ENCODE measurements around the gene GALNTL6. TPM values are rescaled to one million over a fixed set of nuclear protein-coding genes. Genes with fewer than 3 reads are reported as not detected.

Gene GALNTL6
- total RNA-seq, 1 experiment from 2014 or later: not detected

- Histone ChIP-seq H3K27ac (ENCODE audit: low read depth, low read length) (no peak overlapping the region), H3K4me3 (replicated peaks in 1 of 2; ENCODE audit: low read depth in 1 of 2, low read length in 2 of 2) (no peak overlapping the region), H3K9me3 (ENCODE audit: control insufficient read depth in 1 of 2, insufficient read depth in 1 of 2, low read depth in 1 of 2, low read length in 2 of 2) (no peaks in the 10 kb centered on the region), H3K4me1 (ENCODE audit: control insufficient read depth in 1 of 2, insufficient read depth in 2 of 2, low read length in 2 of 2) (peaks cover 2 to 20% of the 10 kb centered on the region in 2 experiments; a peak in 3 of 4 replicates), H3K36me3 (ENCODE audit: control insufficient read depth in 1 of 2, insufficient read depth in 2 of 2, low read length in 2 of 2) (no peaks in the 10 kb centered on the region), H3K9ac (ENCODE audit: low read length) (no peak overlapping the region), H3K27me3 (ENCODE audit: insufficient read depth, low read length) (no peaks in the 10 kb centered on the region), H3K79me2 (ENCODE audit: insufficient read depth, low read length) (no peaks in the 10 kb centered on the region), H4K20me1 (ENCODE audit: insufficient read depth) (no peaks in the 10 kb centered on the region), H3K4me2 (ENCODE audit: low read length) (no peak overlapping the region), H2AFZ (ENCODE audit: low read depth, low read length, poor library complexity, severe bottlenecking) (no peak overlapping the region), H3K9me2 (ENCODE audit: insufficient read depth) (no peaks in the 10 kb centered on the region)
- CTCF ChIA-PET: interaction anchor here (0.7 to 2.0 kb wide), 2 partner anchors 18 to 306 kb away, joined by 4 to 9 read pairs; no protein-coding TSS in a partner anchor
- ATAC-seq (no peak), DNase-seq (ENCODE audit: low read depth, low spot score) (no peak)
- intact Hi-C loops (cut with micrococcal nuclease): no loop called here
- POLR2A ChIA-PET: no interaction called here
- no peak for TF ChIP-seq POLR2A (IDR thresholded peaks at IDR 0.05; ENCODE audit: borderline replicate concordance, extremely low read depth, insufficient read depth, insufficient read length)
- TF ChIP-seq YY1 (IDR thresholded peaks at IDR 0.05; ENCODE audit: extremely low read depth, insufficient replicate concordance, low read depth, low read length): no peak
- no peak for TF ChIP-seq ZNF274 (IDR thresholded peaks at IDR 0.05; ENCODE audit: low read depth, low read length)
- TF ChIP-seq MAX (IDR thresholded peaks at IDR 0.05): no peak
- TF ChIP-seq CEBPB (IDR thresholded peaks at IDR 0.05; ENCODE audit: low read depth): no peak
- TF ChIP-seq TCF7L2 (IDR thresholded peaks at IDR 0.05; ENCODE audit: borderline replicate concordance, extremely low read depth, insufficient read depth, insufficient read length): no peak
- no peak for TF ChIP-seq EGR1 (IDR thresholded peaks at IDR 0.05; ENCODE audit: low read depth)
- TF ChIP-seq SIN3A (IDR thresholded peaks at IDR 0.05; ENCODE audit: low read depth): no peak
- RAD21 ChIA-PET (ENCODE audit: low non-redundant PET in 1 of 2, low total read pairs in 2 of 2, uncharacterized antibody in 2 of 2, unreplicated experiment in 2 of 2): no interaction called here
- BruUV-seq (replicated peaks): no TSS peak
Observed at GRCh38 chr4:172995161-172995560, 1182.0 kb downstream of the GALNTL6 start.

GRCh38 chr4:172995704-172996103 is 1182.5 kb downstream of the GALNTL6 start:
- Histone ChIP-seq H3K9me2 (ENCODE audit: insufficient read depth) (no peaks in the 10 kb centered on the region), H3K4me1 (ENCODE audit: control insufficient read depth in 1 of 2, insufficient read depth in 2 of 2, low read length in 2 of 2) (peaks cover 2 to 20% of the 10 kb centered on the region in 2 experiments; a peak in 3 of 4 replicates), H3K79me2 (ENCODE audit: insufficient read depth, low read length) (no peaks in the 10 kb centered on the region), H3K36me3 (ENCODE audit: control insufficient read depth in 1 of 2, insufficient read depth in 2 of 2, low read length in 2 of 2) (no peaks in the 10 kb centered on the region), H4K20me1 (ENCODE audit: insufficient read depth) (no peaks in the 10 kb centered on the region), H3K27ac (ENCODE audit: low read depth, low read length) (no peak overlapping the region), H3K27me3 (ENCODE audit: insufficient read depth, low read length) (no peaks in the 10 kb centered on the region), H3K9me3 (ENCODE audit: control insufficient read depth in 1 of 2, insufficient read depth in 1 of 2, low read depth in 1 of 2, low read length in 2 of 2) (no peaks in the 10 kb centered on the region), H2AFZ (ENCODE audit: low read depth, low read length, poor library complexity, severe bottlenecking) (no peak overlapping the region), H3K4me3 (replicated peaks in 1 of 2; ENCODE audit: low read depth in 1 of 2, low read length in 2 of 2) (no peak overlapping the region), H3K4me2 (ENCODE audit: low read length) (no peak overlapping the region), H3K9ac (ENCODE audit: low read length) (no peak overlapping the region)
- RAD21 ChIA-PET (ENCODE audit: low non-redundant PET in 1 of 2, low total read pairs in 2 of 2, uncharacterized antibody in 2 of 2, unreplicated experiment in 2 of 2): no interaction called here
- POLR2A ChIA-PET: no interaction called here
- no peak for DNase-seq (ENCODE audit: low read depth, low spot score)
- TF ChIP-seq CEBPB (IDR thresholded peaks at IDR 0.05; ENCODE audit: low read depth) (no peak), CTCF (IDR thresholded peaks at IDR 0.05 in 2 of 3, conservative IDR thresholded peaks at IDR 0.05 in 1 of 3; ENCODE audit: borderline replicate concordance in 1 of 3, insufficient read depth in 1 of 3, low read depth in 2 of 3, low read length in 2 of 3) (no peak), ATF3 (IDR thresholded peaks at IDR 0.05) (no peak), JUND (IDR thresholded peaks at IDR 0.05) (no peak), EZH2 (IDR thresholded peaks at IDR 0.05) (no peak), SIN3A (IDR thresholded peaks at IDR 0.05; ENCODE audit: low read depth) (no peak), TCF7L2 (IDR thresholded peaks at IDR 0.05; ENCODE audit: borderline replicate concordance, extremely low read depth, insufficient read depth, insufficient read length) (no peak)
- intact Hi-C loops (cut with micrococcal nuclease): no loop called here
- CTCF ChIA-PET: interaction anchor here (0.7 to 2.0 kb wide), 2 partner anchors 18 to 306 kb away, joined by 4 to 9 read pairs; no protein-coding TSS in a partner anchor
- no TSS peak for BruUV-seq (replicated peaks)
- ATAC-seq: no peak
